Measurements from ENCODE around the gene CERS1.

CERS1 gene

GRCh38 chr19:18895824-18896341 is at the start of gene CERS1:
TSS of gene CERS1 (minus strand) at chr19:18896158. CDS start at chr19:18896072, 86 bp downstream.
- DNase-seq = no peak

- DNase-seq = no peak
Measured at GRCh38 chr19:18945297-18945696, 49.3 kb upstream of the CERS1 start.

GRCh38 chr19:18943465-18943864 is 47.5 kb upstream of the CERS1 start:
- no peak for DNase-seq

- no peak for DNase-seq
Measured at GRCh38 chr19:18942692-18943091, 46.7 kb upstream of the CERS1 start.

- DNase-seq = no peak
Measured at GRCh38 chr19:18941628-18942354, 45.8 kb upstream of the CERS1 start.

- DNase-seq = peak; percentile 90
Measured at GRCh38 chr19:18940769-18941627, 45.0 kb upstream of the CERS1 start, which contains the start of gene HOMER3. TSS of gene HOMER3 (minus strand) at chr19:18941217. CDS start at chr19:18938982, 2,235 bp downstream.

- no peak for DNase-seq
Measured at GRCh38 chr19:18939922-18940768, 44.2 kb upstream of the CERS1 start.

GRCh38 chr19:18939163-18939562 is 43.2 kb upstream of the CERS1 start:
- no peak for DNase-seq

GRCh38 chr19:18933297-18933696 is 37.3 kb upstream of the CERS1 start:
- DNase-seq = no peak

- peak; percentile 87 for DNase-seq
Measured at GRCh38 chr19:18932216-18932841, 36.4 kb upstream of the CERS1 start.

- peak; percentile 58 for DNase-seq
Measured at GRCh38 chr19:18931316-18932162, 35.6 kb upstream of the CERS1 start.

- no peak for DNase-seq
Measured at GRCh38 chr19:18929311-18929710, 33.4 kb upstream of the CERS1 start.

- DNase-seq = no peak
Measured at GRCh38 chr19:18928018-18928805, 32.3 kb upstream of the CERS1 start.

GRCh38 chr19:18924684-18925213 is 28.8 kb upstream of the CERS1 start:
- no peak for DNase-seq

- DNase-seq = no peak
Measured at GRCh38 chr19:18922228-18922985, 26.4 kb upstream of the CERS1 start.

GRCh38 chr19:18921593-18921992 is 25.6 kb upstream of the CERS1 start:
- no peak for DNase-seq

- DNase-seq = no peak
Measured at GRCh38 chr19:18920400-18920799, 24.4 kb upstream of the CERS1 start.

GRCh38 chr19:18919900-18920214 is 23.9 kb upstream of the CERS1 start:
- no peak for DNase-seq

- peak; percentile 98 for DNase-seq
Measured at GRCh38 chr19:18919086-18919899, 23.3 kb upstream of the CERS1 start, which contains the start of the genes COPE and DDX49. TSS of gene COPE (minus strand) at chr19:18919387. CDS start at chr19:18919348, 39 bp downstream. TSS of gene DDX49 (plus strand) at chr19:18919715. CDS start at chr19:18919742, 27 bp downstream.
